Thoracic aorta (tissue), 2 donors: ENCODE measurements around the gene SPEM3. TPM values are rescaled to one million over a fixed set of nuclear protein-coding genes. Genes with fewer than 3 reads are reported as not detected.
A peak's percentile ranks its signal among the peaks of the same experiment; 100 is the strongest.

ENCODE experiments used
- ATAC-seq: fragments of 150-250 bp; one replicate; pipeline ENCODE4 v1.8.0; 2017; ENCODE audit warnings: low read depth; ENCODE audit not compliant: insufficient number of reproducible peaks, low FRiP score
- DNase-seq: peaks from one replicate; pipeline ENCODE4 v3.0.0-alpha.2; 2020; ENCODE audit warnings: low spot score
- H3K27ac ChIP-seq, 2 donors: fragments of 200-600 bp; sonication (generic); 1 replicate in 1 of 2; 2 replicates in 1 of 2; pipeline ENCODE4 v1.5.1; 2016; ENCODE audit warnings: mild to moderate bottlenecking in 2 of 2, moderate library complexity in 2 of 2
- H3K27me3 ChIP-seq: fragments of 200-600 bp; sonication (generic); replicated peaks from 2 replicates; pipeline ENCODE4 v1.6.0; 2016; ENCODE audit warnings: mild to moderate bottlenecking; ENCODE audit not compliant: insufficient read depth
- H3K36me3 ChIP-seq: fragments of 200-600 bp; sonication (generic); one replicate; pipeline ENCODE4 v1.5.1; 2016
- H3K4me1 ChIP-seq, 2 donors: fragments of 200-600 bp; sonication (generic); 1 replicate in 1 of 2; 2 replicates in 1 of 2; pipeline versions ENCODE4 v1.5.1 to v1.6.0; 2016; ENCODE audit warnings: low read depth in 2 of 2, mild to moderate bottlenecking in 1 of 2; ENCODE audit not compliant: control insufficient read depth in 1 of 2
- H3K4me3 ChIP-seq: fragments of 200-600 bp; sonication (generic); 2 replicates; pipeline ENCODE4 v1.5.1; 2016; ENCODE audit warnings: mild to moderate bottlenecking
- H3K9me3 ChIP-seq: fragments of 200-600 bp; sonication (generic); 2 replicates; pipeline ENCODE4 v1.5.1; 2016
- CTCF ChIP-seq: fragments of 200-600 bp; sonication (generic); IDR thresholded peaks from one replicate; pipeline ENCODE4 v1.5.1; 2019; ENCODE audit warnings: antibody characterized with exemption
- total RNA-seq, 2 donors: library from RNA; depleted of rRNA; stranded (reverse); fragments of >200 nt; gene quantifications; one replicate each; pipeline versions ENCODE4 v1.1.0 to v1.2.3, GENCODE V29; 2016

Gene SPEM3
- total RNA-seq, 2 donors from 2014 or later = not detected

DNA sequence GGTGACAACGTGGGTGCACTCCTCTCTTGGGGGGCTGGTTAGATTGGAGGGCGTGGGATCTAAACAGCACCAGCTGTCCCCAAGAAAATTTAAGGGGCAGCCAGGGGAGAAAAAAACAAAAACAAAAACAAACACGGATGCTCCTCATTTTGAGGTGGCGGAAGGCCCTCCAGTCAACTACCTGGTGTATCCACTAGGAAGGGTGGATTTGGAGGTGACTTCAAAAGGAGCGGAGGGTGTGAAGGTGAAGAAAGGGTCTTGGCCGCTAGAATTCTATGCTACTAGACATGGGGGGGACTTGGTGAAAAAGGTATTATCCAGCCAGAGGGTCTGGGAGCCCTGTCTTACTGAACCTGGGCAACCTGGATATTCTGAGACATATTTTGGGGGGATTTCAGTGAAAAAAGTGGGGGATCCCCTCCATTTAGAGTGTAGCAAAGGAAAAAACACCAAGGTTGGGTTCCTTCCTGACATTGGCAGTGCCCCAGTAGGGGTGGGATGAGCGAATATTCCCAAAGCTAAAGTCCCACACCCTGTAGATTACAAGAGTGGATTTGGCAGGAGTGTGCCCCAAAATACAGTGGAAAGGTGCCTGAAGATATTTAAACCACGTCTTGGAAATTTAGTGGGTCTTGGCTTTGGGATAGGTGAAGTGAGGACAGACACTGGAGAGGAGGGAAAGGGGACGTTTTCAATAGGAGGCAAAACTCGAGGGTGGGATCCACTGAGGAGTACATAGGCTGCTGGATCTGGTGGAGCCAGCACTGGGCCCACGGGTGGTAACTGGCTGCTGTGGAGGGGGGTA is 10.2 kb downstream of the SPEM3 start:
- DNase-seq (no peak), ATAC-seq (no peak)
- H3K4me3 ChIP-seq = peak overlapping the region; percentile 83
- H3K36me3 ChIP-seq = no peaks in the 10 kb centered on the region
- H3K9me3 ChIP-seq = no peaks in the 10 kb centered on the region
- H3K27me3 ChIP-seq = peaks cover 5% of the 10 kb centered on the region
- TF ChIP-seq CTCF = no peak
- peak overlapping the region in 1 of 2 donors; percentile 38 for H3K27ac ChIP-seq
- peaks cover 25 to 54% of the 10 kb centered on the region in 2 donors for H3K4me1 ChIP-seq

GRCh38 chr17:7439462-7440112 is 10.9 kb downstream of the SPEM3 start, which contains the start of gene FGF11:
Gene FGF11 (plus strand): TSS chr17:7439512. CDS start chr17:7439621, 109 bp downstream.
- H3K27me3 ChIP-seq = peaks cover 5% of the 10 kb centered on the region
- H3K36me3 ChIP-seq = no peaks in the 10 kb centered on the region
- TF ChIP-seq CTCF = no peak
- H3K27ac ChIP-seq = peak within 1 kb of the TSS in 1 of 2 donors; percentile 38
- H3K9me3 ChIP-seq = no peaks in the 10 kb centered on the region
- H3K4me3 ChIP-seq = peak within 1 kb of the TSS; percentile 83
- peaks cover 27 to 61% of the 10 kb centered on the region in 2 donors for H3K4me1 ChIP-seq
- no peak for ATAC-seq
- no peak for DNase-seq

DNA sequence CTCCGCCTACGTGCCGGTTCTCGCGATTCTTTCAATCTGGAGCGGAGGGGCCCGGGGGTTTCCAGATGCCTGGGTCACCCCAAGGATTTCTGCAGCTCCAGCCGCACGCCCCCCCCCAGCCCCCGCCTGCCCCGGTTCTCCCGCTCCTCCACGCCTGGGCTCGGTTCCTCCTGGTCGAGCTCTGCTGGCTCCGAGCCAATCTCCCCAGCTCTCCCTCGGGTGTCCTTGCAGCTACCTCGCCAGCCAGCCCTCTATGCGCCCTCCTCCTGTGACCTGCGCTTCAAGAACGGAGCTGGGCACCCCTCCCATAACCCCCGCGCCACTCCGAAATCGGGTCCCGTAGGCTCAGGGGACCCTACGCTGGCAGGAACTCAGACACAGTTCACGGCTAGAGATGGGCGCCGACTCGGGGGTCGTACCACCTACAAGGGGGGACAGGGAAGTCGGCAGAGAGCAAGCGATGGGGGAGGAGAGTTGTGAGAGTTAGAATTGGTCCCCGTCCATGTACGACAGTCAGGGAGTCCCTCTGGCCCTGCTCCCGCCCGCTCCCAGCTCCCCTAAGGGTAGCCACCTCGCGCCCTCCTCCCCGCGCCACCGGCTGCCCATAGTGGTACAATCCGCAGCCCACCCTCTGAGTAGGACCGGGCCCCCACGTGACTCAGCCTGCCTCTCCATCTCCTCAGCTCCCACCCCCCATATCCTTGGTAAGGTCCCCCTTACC is 11.6 kb downstream of the SPEM3 start:
- DNase-seq (no peak), ATAC-seq (no peak)
- no peak for TF ChIP-seq CTCF
- no peak overlapping the region for H3K27ac ChIP-seq
- peaks cover 32 to 66% of the 10 kb centered on the region in 2 donors for H3K4me1 ChIP-seq
- peaks cover 5% of the 10 kb centered on the region for H3K27me3 ChIP-seq
- no peaks in the 10 kb centered on the region for H3K36me3 ChIP-seq
- no peaks in the 10 kb centered on the region for H3K9me3 ChIP-seq
- peak overlapping the region; percentile 63 for H3K4me3 ChIP-seq

DNA sequence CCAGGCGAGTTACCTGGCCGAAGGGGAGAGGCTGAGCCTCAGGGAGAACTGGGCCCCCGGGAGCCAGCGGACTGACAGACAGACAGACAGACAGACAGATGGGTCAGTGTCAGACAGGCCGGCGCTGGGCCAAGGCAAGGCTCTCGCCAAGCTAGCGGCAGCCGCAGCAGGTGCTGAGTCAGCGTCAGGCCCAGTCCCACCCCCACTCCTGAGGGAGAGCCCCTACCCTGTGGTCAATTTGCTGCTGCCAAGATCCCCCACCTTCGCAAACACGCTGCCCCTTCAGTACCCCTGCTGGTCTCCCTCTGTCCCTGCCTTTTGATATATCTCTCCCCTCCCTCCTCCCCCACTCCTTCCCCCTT is 12.2 kb downstream of the SPEM3 start:
- no peaks in the 10 kb centered on the region for H3K9me3 ChIP-seq
- DNase-seq (no peak), ATAC-seq (no peak)
- peaks cover 32 to 66% of the 10 kb centered on the region in 2 donors for H3K4me1 ChIP-seq
- no peak overlapping the region for H3K27ac ChIP-seq
- peak overlapping the region; percentile 63 for H3K4me3 ChIP-seq
- TF ChIP-seq CTCF = no peak
- H3K27me3 ChIP-seq = peaks cover 5% of the 10 kb centered on the region
- no peaks in the 10 kb centered on the region for H3K36me3 ChIP-seq

GRCh38 chr17:7441266-7441665 is 12.6 kb downstream of the SPEM3 start:
- peaks cover 5% of the 10 kb centered on the region for H3K27me3 ChIP-seq
- H3K4me3 ChIP-seq = no peak overlapping the region
- H3K27ac ChIP-seq = no peak overlapping the region
- no peaks in the 10 kb centered on the region for H3K36me3 ChIP-seq
- TF ChIP-seq CTCF = no peak
- no peak for DNase-seq
- H3K4me1 ChIP-seq = peaks cover 32 to 64% of the 10 kb centered on the region in 2 donors
- no peak for ATAC-seq
- no peaks in the 10 kb centered on the region for H3K9me3 ChIP-seq
